NCI-H146 treated with DMSO at 0.1 percent for 48 hours (cell line): ENCODE data around the gene ADAMTS20.
"Not testable (repeated sequence)": the region's sequence is repeated elsewhere in the genome, so short reads cannot be mapped to it uniquely, and the experiment has no call there.

Experiments used
- DNase-seq: peaks from one replicate; lab custom pipeline; 2025; ENCODE audit not compliant: unreplicated experiment; lab: John Stamatoyannopoulos, UW

ADAMTS20 gene

GRCh38 chr12:43362910-43363694 lies 188.9 kb downstream of the ADAMTS20 start:
- DNase-seq, result no peak

GRCh38 chr12:43361031-43361710 lies 190.8 kb downstream of the ADAMTS20 start:
- DNase-seq, result no peak

- DNase-seq, result not testable (repeated sequence)
Measured at GRCh38 chr12:43360001-43360400, 192.0 kb downstream of the ADAMTS20 start.

GRCh38 chr12:43357141-43357540 lies 194.9 kb downstream of the ADAMTS20 start:
- DNase-seq, result no peak

GRCh38 chr12:43352001-43352400 lies 200.0 kb downstream of the ADAMTS20 start:
- no peak for DNase-seq

- no peak for DNase-seq
Measured at GRCh38 chr12:43349863-43350262, 202.1 kb downstream of the ADAMTS20 start.

- no peak for DNase-seq
Measured at GRCh38 chr12:43348221-43348620, 203.8 kb downstream of the ADAMTS20 start.

- no peak for DNase-seq
Measured at GRCh38 chr12:43347026-43347425, 205.0 kb downstream of the ADAMTS20 start.

- no peak for DNase-seq
Measured at GRCh38 chr12:43345023-43345422, 207.0 kb downstream of the ADAMTS20 start.

GRCh38 chr12:43341785-43342313 lies 210.2 kb downstream of the ADAMTS20 start:
- DNase-seq, result not testable (repeated sequence)

GRCh38 chr12:43338848-43339526 lies 213.0 kb downstream of the ADAMTS20 start:
- DNase-seq, result peak; percentile 50

GRCh38 chr12:43337571-43338444 lies 214.2 kb downstream of the ADAMTS20 start:
- DNase-seq, result no peak

GRCh38 chr12:43336962-43337555 lies 214.9 kb downstream of the ADAMTS20 start:
- peak; percentile 4 for DNase-seq

GRCh38 chr12:43333644-43334043 lies 218.4 kb downstream of the ADAMTS20 start:
- DNase-seq, result no peak

- no peak for DNase-seq
Measured at GRCh38 chr12:43332977-43333640, 218.9 kb downstream of the ADAMTS20 start.

- DNase-seq, result no peak
Measured at GRCh38 chr12:43331935-43332334, 220.1 kb downstream of the ADAMTS20 start.

GRCh38 chr12:43329375-43329774 lies 222.6 kb downstream of the ADAMTS20 start:
- no peak for DNase-seq

GRCh38 chr12:43325786-43326185 lies 226.2 kb downstream of the ADAMTS20 start:
- no peak for DNase-seq

- no peak for DNase-seq
Measured at GRCh38 chr12:43320281-43320680, 231.7 kb downstream of the ADAMTS20 start.

GRCh38 chr12:43318021-43318420 lies 234.0 kb downstream of the ADAMTS20 start:
- no peak for DNase-seq
